ENCODE data around the gene CSF3R. TPM values are rescaled to one million over a fixed set of nuclear protein-coding genes. Genes with fewer than 3 reads are reported as not detected.
A peak's percentile ranks its signal among the peaks of the same experiment; 100 is the strongest.

CSF3R gene
- total and polyA plus RNA-seq, 9 of the 15 experiments (the other 6 are each of a cell fraction or from before 2014, with no cell fraction given): 0.21 to 0.86 (median 0.40) TPM; not detected in 1

DNA sequence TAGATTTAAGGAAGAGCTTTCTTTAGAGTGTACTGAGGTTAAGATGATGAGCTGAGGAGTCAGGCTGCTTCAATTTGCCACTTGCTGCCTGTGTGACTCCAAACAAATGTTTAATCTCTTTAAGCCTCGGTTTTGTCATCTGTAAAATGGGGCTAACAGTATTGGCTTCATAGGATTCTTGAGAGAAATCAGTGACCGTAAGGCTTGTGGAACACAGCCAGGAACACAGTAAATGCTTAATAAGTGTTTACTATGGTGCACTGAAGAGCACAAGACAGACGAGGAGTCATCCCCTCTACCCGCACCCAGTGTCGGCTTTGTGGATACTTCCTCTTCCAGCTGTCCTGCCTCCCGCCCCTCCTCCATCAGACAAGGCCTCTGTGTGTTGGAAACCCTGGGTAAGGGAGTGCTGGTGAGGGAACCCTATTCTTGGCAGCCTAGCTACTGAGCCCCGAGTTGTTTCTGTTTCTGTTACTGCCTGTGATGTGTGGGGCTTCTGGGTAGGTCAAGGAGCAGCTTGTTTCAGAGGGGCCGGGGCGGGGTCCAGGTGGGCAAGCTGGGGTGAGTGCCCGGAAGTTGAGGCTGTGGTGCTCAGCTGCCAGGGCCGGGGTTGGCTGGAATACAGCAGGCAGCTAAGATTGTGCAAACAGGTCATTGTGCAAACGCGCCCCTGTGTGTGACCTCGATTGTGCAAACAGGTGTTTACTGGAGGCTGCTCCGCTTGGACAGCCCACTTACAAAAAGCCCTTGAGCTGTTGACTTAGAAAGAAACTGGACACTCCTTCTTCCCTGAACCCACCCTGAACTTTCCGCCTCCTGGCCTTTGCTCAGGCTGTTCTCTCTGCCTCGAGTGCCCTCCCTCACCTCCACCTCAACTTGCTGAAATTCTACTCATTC, 4.0 kb upstream of the CSF3R start (continued):
- no peak for TF ChIP-seq HNRNPL (IDR thresholded peaks at IDR 0.05; ENCODE audit: low read depth, low read length)
- no peak for TF ChIP-seq POLR2B (IDR thresholded peaks at IDR 0.05; ENCODE audit: low read depth, partially characterized antibody)
- no peak for TF ChIP-seq NFYB (IDR thresholded peaks at IDR 0.05; ENCODE audit: extremely low read depth, insufficient read length)
- no peak for TF ChIP-seq POLR2H (tag; IDR thresholded peaks at IDR 0.05; ENCODE audit: low read depth)
- no peak for TF ChIP-seq ZNF232 (CRISPR knock-in tag; IDR thresholded peaks at IDR 0.05)
- TF ChIP-seq ZZZ3 (IDR thresholded peaks at IDR 0.05): no peak
- TF ChIP-seq NR2C2 (CRISPR knock-in tag; IDR thresholded peaks at IDR 0.05): no peak
- no peak for TF ChIP-seq NR2C2 (tag; IDR thresholded peaks at IDR 0.05)
- no peak for TF ChIP-seq ATF7 (IDR thresholded peaks at IDR 0.05)
- TF ChIP-seq PURB (CRISPR knock-in tag; IDR thresholded peaks at IDR 0.05; ENCODE audit: low read depth): no peak
- TF ChIP-seq RCOR1 (IDR thresholded peaks at IDR 0.05; ENCODE audit: borderline replicate concordance in 1 of 2, low read depth in 2 of 2, low read length in 2 of 2): peak in 1 of 2 experiments; percentile 91; a peak in 3 of 4 replicates
- TF ChIP-seq, protein P1, sequence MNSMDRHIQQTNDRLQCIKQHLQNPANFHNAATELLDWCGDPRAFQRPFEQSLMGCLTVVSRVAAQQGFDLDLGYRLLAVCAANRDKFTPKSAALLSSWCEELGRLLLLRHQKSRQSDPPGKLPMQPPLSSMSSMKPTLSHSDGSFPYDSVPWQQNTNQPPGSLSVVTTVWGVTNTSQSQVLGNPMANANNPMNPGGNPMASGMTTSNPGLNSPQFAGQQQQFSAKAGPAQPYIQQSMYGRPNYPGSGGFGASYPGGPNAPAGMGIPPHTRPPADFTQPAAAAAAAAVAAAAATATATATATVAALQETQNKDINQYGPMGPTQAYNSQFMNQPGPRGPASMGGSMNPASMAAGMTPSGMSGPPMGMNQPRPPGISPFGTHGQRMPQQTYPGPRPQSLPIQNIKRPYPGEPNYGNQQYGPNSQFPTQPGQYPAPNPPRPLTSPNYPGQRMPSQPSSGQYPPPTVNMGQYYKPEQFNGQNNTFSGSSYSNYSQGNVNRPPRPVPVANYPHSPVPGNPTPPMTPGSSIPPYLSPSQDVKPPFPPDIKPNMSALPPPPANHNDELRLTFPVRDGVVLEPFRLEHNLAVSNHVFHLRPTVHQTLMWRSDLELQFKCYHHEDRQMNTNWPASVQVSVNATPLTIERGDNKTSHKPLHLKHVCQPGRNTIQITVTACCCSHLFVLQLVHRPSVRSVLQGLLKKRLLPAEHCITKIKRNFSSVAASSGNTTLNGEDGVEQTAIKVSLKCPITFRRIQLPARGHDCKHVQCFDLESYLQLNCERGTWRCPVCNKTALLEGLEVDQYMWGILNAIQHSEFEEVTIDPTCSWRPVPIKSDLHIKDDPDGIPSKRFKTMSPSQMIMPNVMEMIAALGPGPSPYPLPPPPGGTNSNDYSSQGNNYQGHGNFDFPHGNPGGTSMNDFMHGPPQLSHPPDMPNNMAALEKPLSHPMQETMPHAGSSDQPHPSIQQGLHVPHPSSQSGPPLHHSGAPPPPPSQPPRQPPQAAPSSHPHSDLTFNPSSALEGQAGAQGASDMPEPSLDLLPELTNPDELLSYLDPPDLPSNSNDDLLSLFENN (IDR thresholded peaks at IDR 0.05; ENCODE audit: low read depth in 2 of 2, low read length in 2 of 2): no peak
- no peak for TF ChIP-seq HMG20B (CRISPR knock-in tag; IDR thresholded peaks at IDR 0.05)
- TF ChIP-seq HDAC2 (IDR thresholded peaks at IDR 0.05): peak; percentile 93
- TF ChIP-seq TAF9B (IDR thresholded peaks at IDR 0.05; ENCODE audit: partially characterized antibody): no peak
- no peak for TF ChIP-seq ARID1B (IDR thresholded peaks at IDR 0.05)
- TF ChIP-seq, protein P2, sequence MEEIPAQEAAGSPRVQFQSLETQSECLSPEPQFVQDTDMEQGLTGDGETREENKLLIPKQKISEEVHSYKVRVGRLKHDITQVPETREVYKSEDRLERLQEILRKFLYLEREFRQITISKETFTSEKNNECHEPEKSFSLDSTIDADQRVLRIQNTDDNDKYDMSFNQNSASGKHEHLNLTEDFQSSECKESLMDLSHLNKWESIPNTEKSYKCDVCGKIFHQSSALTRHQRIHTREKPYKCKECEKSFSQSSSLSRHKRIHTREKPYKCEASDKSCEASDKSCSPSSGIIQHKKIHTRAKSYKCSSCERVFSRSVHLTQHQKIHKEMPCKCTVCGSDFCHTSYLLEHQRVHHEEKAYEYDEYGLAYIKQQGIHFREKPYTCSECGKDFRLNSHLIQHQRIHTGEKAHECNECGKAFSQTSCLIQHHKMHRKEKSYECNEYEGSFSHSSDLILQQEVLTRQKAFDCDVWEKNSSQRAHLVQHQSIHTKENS (CRISPR knock-in tag; IDR thresholded peaks at IDR 0.05): no peak
- TF ChIP-seq SMAD1 (IDR thresholded peaks at IDR 0.05; ENCODE audit: low read depth, low read length, partially characterized antibody): no peak
- TF ChIP-seq CREB1 (IDR thresholded peaks at IDR 0.05): no peak
- no peak for TF ChIP-seq CREB1 (CRISPR knock-in tag; IDR thresholded peaks at IDR 0.05)
- TF ChIP-seq CSDE1 (IDR thresholded peaks at IDR 0.05): no peak
- TF ChIP-seq RBM34 (IDR thresholded peaks at IDR 0.05; ENCODE audit: borderline replicate concordance, insufficient read depth, low read length): no peak
- TF ChIP-seq ZKSCAN8 (CRISPR knock-in tag; IDR thresholded peaks at IDR 0.05): peak; percentile 88
- no peak for TF ChIP-seq ZNF347 (CRISPR knock-in tag; IDR thresholded peaks at IDR 0.05; ENCODE audit: low read depth)
- no peak for TF ChIP-seq SP1 (CRISPR knock-in tag; IDR thresholded peaks at IDR 0.05)
- TF ChIP-seq CBX1 (IDR thresholded peaks at IDR 0.05; ENCODE audit: low read depth): peak; percentile 96

All from K562 (cell line).